HepG2 (cell line): ENCODE data around the gene CELF5. TPM values are rescaled to one million over a fixed set of nuclear protein-coding genes. Genes with fewer than 3 reads are reported as not detected.

Source experiments
- ARID5B ChIP-seq: IDR thresholded peaks from 2 replicates; pipeline ENCODE4 v1.4.0; 2020; ENCODE audit warnings: mild to moderate bottlenecking, missing genetic modification reagents
- CREB1 ChIP-seq, 2 experiments: fragments of 450-650 bp in 1 of 2; IDR thresholded peaks; 2 replicates each; pipeline ENCODE4 v1.6.1; 2016 to 2017; ENCODE audit warnings: control low read depth in 1 of 2, mild to moderate bottlenecking in 1 of 2, missing compliant biosample characterization in 1 of 2, missing genetic modification characterization in 1 of 2
- CSRNP2 ChIP-seq: sonication (generic); formaldehyde crosslinking; conservative IDR thresholded peaks from 2 replicates; pipeline ENCODE4 v1.8.0; 2022; ENCODE audit warnings: low read depth, missing genetic modification reagents
- GRHL1 ChIP-seq: sonication (generic); formaldehyde crosslinking; conservative IDR thresholded peaks from 2 replicates; pipeline ENCODE4 v1.8.0; 2022; ENCODE audit warnings: missing genetic modification reagents
- KAT2B ChIP-seq: fragments of 150-350 bp; IDR thresholded peaks from 2 replicates; pipeline ENCODE4 v1.6.1; 2014; ENCODE audit warnings: low read depth, low read length, borderline replicate concordance
- KLF11 ChIP-seq: IDR thresholded peaks from 2 replicates; pipeline ENCODE4 v1.6.1; 2016; ENCODE audit warnings: missing compliant biosample characterization
- KLF13 ChIP-seq: sonication (generic); formaldehyde crosslinking; IDR thresholded peaks from 2 replicates; pipeline ENCODE4 v1.4.0; 2020; ENCODE audit warnings: mild to moderate bottlenecking, missing genetic modification reagents
- LBX2 ChIP-seq: sonication (generic); formaldehyde crosslinking; IDR thresholded peaks from 2 replicates; pipeline ENCODE4 v1.5.0; 2020; ENCODE audit warnings: missing genetic modification reagents, mild to moderate bottlenecking, borderline replicate concordance
- LCORL ChIP-seq, 2 experiments: fragments of 450-650 bp in 1 of 2; sonication (generic) in 1 of 2; formaldehyde crosslinking in 1 of 2; IDR thresholded peaks; 2 replicates each; pipeline versions ENCODE4 v1.5.0 to v1.6.1; 2017 to 2020; ENCODE audit warnings: antibody characterized with exemption in 1 of 2, missing genetic modification reagents in 1 of 2
- MBD4 ChIP-seq: IDR thresholded peaks from 2 replicates; pipeline ENCODE4 v1.6.1; 2012; ENCODE audit warnings: low read length, inconsistent platforms, borderline replicate concordance
- MTA3 ChIP-seq: sonication (generic); formaldehyde crosslinking; IDR thresholded peaks from 2 replicates; pipeline ENCODE4 v1.4.0; 2020; ENCODE audit warnings: missing genetic modification reagents
- MXD4 ChIP-seq: IDR thresholded peaks from 2 replicates; pipeline ENCODE4 v1.6.1; 2016; ENCODE audit warnings: mild to moderate bottlenecking, missing biosample characterization, missing genetic modification reagents
- RNF2 ChIP-seq: fragments of 450-650 bp; conservative IDR thresholded peaks from 2 replicates; pipeline ENCODE4 v1.6.1; 2016; ENCODE audit warnings: low read depth
- RXRB ChIP-seq: IDR thresholded peaks from 2 replicates; pipeline ENCODE4 v1.6.1; 2016; ENCODE audit warnings: borderline replicate concordance, missing genetic modification reagents, missing compliant biosample characterization
- ZBTB7B ChIP-seq: sonication (generic); formaldehyde crosslinking; IDR thresholded peaks from 2 replicates; pipeline ENCODE4 v1.4.0; 2020; ENCODE audit warnings: missing genetic modification reagents
- ZNF503 ChIP-seq: sonication (generic); formaldehyde crosslinking; IDR thresholded peaks from 2 replicates; pipeline ENCODE4 v1.4.0; 2020; ENCODE audit warnings: missing genetic modification reagents
- ZNF556 ChIP-seq: sonication (generic); formaldehyde crosslinking; IDR thresholded peaks from 2 replicates; pipeline ENCODE4 v1.4.0; 2020; ENCODE audit warnings: mild to moderate bottlenecking, missing genetic modification reagents, borderline replicate concordance
- ZNF580 ChIP-seq: IDR thresholded peaks from 2 replicates; pipeline ENCODE4 v1.6.1; 2016; ENCODE audit warnings: low read depth, borderline replicate concordance
- ZNF776 ChIP-seq: sonication (generic); formaldehyde crosslinking; IDR thresholded peaks from 2 replicates; pipeline ENCODE4 v1.4.0; 2020; ENCODE audit warnings: mild to moderate bottlenecking, missing genetic modification reagents
- polyA plus RNA-seq, 8 experiments: library from polyadenylated mRNA; depleted of rRNA in 3 of 8; stranded (reverse) in 7 of 8; unstranded in 1 of 8; fragments of >200 nt; fragmentation: Illumina TruSeq in 4 of 8; extraction: Trizol in 4 of 8; gene quantifications; 2 replicates each; pipeline versions ENCODE4 v1.2.1 to v1.2.3, GENCODE V29; 2011 to 2016; ENCODE audit warnings: low read depth in 4 of 8, missing spikeins in 1 of 8, mixed read lengths in 1 of 8; ENCODE audit not compliant: insufficient read depth in 1 of 8
- total RNA-seq, 5 experiments: library from RNA; depleted of rRNA; stranded (reverse); fragments of >200 nt; fragmentation: Illumina TruSeq; extraction: Trizol; gene quantifications; 2 replicates each; pipeline ENCODE4 v1.2.3, GENCODE V29; 2016; ENCODE audit warnings: low read depth in 1 of 5

CELF5 gene
- total and polyA plus RNA-seq, 2 of the 13 experiments (the other 11 are each of a cell fraction or from before 2014, with no cell fraction given): 0.31 to 0.84 TPM

- TF ChIP-seq ZNF503 (peak; percentile 41; the same call in 1 of the 2 replicates), MTA3 (CRISPR knock-in tag) (no peak), CSRNP2 (no peak), CREB1 (IDR thresholded peaks at IDR 0.05) (no peak), CREB1 (CRISPR knock-in tag; IDR thresholded peaks at IDR 0.05) (peak; percentile 75), GRHL1 (no peak), LBX2 (CRISPR knock-in tag) (no peak), MXD4 (CRISPR knock-in tag) (peak; percentile 75; the same call in 1 of the 2 replicates), KAT2B (no peak), ARID5B (CRISPR knock-in tag) (no peak; the same call in 1 of the 2 replicates), RXRB (CRISPR knock-in tag) (no peak), ZNF580 (CRISPR knock-in tag) (no peak; the same call in 1 of the 2 replicates), ZBTB7B (CRISPR knock-in tag) (no peak), KLF13 (CRISPR knock-in tag) (no peak), LCORL (IDR thresholded peaks at IDR 0.05) (no peak), LCORL (CRISPR knock-in tag; IDR thresholded peaks at IDR 0.05) (no peak), KLF11 (CRISPR knock-in tag) (no peak), MBD4 (no peak), ZNF776 (CRISPR knock-in tag) (peak; percentile 88; the same call in 1 of the 2 replicates), ZNF556 (CRISPR knock-in tag) (no peak), RNF2 (peak; percentile 82)
Observed at GRCh38 chr19:3185461-3186159, 38.9 kb upstream of the CELF5 start, which contains the start of gene NCLN (continued).
